Endothelial cell of umbilical vein (primary cell): ENCODE results near the gene MIB1.

Experiments used
- EZH2 ChIP-seq: IDR thresholded peaks from 2 replicates; pipeline ENCODE4 v1.6.1; 2012; ENCODE audit warnings: borderline replicate concordance, low read depth, mild to moderate bottlenecking, moderate library complexity, low read length, inconsistent platforms; ENCODE audit not compliant: severe bottlenecking
- FOS ChIP-seq: IDR thresholded peaks from 2 replicates; pipeline ENCODE4 v1.6.1; 2011; ENCODE audit warnings: mild to moderate bottlenecking, low read length, moderate library complexity, borderline replicate concordance; ENCODE audit not compliant: insufficient read depth
- GATA2 ChIP-seq: IDR thresholded peaks from 2 replicates; pipeline ENCODE4 v1.7.0; 2011; ENCODE audit warnings: low read depth, mild to moderate bottlenecking, moderate library complexity, mixed read lengths, low read length; ENCODE audit not compliant: insufficient read length, insufficient read depth
- MAX ChIP-seq: IDR thresholded peaks from 2 replicates; pipeline ENCODE4 v1.6.1; 2011; ENCODE audit not compliant: insufficient read depth, insufficient read length
- MYC ChIP-seq: IDR thresholded peaks from one replicate; pipeline ENCODE4 v1.6.1; 2011; ENCODE audit warnings: mild to moderate bottlenecking, low read depth, low read length
- POLR2A ChIP-seq: IDR thresholded peaks from 2 replicates; pipeline ENCODE4 v1.6.1; 2012; ENCODE audit warnings: low read depth, mild to moderate bottlenecking, control low read depth, low read length
- POLR2AphosphoS5 ChIP-seq: IDR thresholded peaks from 2 replicates; pipeline ENCODE4 v1.6.1; 2012; ENCODE audit warnings: low read depth, mild to moderate bottlenecking, control low read depth, low read length, moderate library complexity; ENCODE audit not compliant: insufficient read depth
- TF ChIP-seq, protein P1 (sequence below), 2 donors: IDR thresholded peaks; 1 replicate in 1 of 2; 2 replicates in 1 of 2; pipeline ENCODE4 v1.5.1; 2011; ENCODE audit warnings: low read length in 2 of 2, mild to moderate bottlenecking in 2 of 2, moderate library complexity in 2 of 2, control low read depth in 1 of 2, inconsistent platforms in 1 of 2, low read depth in 1 of 2; ENCODE audit not compliant: insufficient read depth in 1 of 2; ENCODE audit errors: extremely low read depth in 1 of 2

- no peak for TF ChIP-seq POLR2AphosphoS5
- TF ChIP-seq, protein P1, sequence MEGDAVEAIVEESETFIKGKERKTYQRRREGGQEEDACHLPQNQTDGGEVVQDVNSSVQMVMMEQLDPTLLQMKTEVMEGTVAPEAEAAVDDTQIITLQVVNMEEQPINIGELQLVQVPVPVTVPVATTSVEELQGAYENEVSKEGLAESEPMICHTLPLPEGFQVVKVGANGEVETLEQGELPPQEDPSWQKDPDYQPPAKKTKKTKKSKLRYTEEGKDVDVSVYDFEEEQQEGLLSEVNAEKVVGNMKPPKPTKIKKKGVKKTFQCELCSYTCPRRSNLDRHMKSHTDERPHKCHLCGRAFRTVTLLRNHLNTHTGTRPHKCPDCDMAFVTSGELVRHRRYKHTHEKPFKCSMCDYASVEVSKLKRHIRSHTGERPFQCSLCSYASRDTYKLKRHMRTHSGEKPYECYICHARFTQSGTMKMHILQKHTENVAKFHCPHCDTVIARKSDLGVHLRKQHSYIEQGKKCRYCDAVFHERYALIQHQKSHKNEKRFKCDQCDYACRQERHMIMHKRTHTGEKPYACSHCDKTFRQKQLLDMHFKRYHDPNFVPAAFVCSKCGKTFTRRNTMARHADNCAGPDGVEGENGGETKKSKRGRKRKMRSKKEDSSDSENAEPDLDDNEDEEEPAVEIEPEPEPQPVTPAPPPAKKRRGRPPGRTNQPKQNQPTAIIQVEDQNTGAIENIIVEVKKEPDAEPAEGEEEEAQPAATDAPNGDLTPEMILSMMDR (IDR thresholded peaks at IDR 0.05; ENCODE audit: extremely low read depth in 1 of 2, insufficient read depth in 1 of 2, low read depth in 1 of 2, low read length in 2 of 2), result no peak
- no peak for TF ChIP-seq MYC
- no peak for TF ChIP-seq POLR2A
- TF ChIP-seq EZH2, result no peak
- TF ChIP-seq FOS, result no peak
- no peak for TF ChIP-seq MAX
- TF ChIP-seq GATA2, result no peak
Observed at GRCh38 chr18:21747764-21748693, 7.4 kb downstream of the MIB1 start.
